HepG2 (cell line): Measurements from ENCODE around the gene PITHD1. TPM values are rescaled to one million over a fixed set of nuclear protein-coding genes. Genes with fewer than 3 reads are reported as not detected.

Experiments
- ATM ChIP-seq: fragments of 450-650 bp; IDR thresholded peaks from 2 replicates; pipeline ENCODE4 v1.7.1; 2017; ENCODE audit warnings: mild to moderate bottlenecking, borderline replicate concordance
- ERF ChIP-seq: IDR thresholded peaks from 2 replicates; pipeline ENCODE4 v1.6.1; 2018; ENCODE audit warnings: missing biosample characterization, missing genetic modification reagents
- FOXA3 ChIP-seq: IDR thresholded peaks from 2 replicates; pipeline ENCODE4 v1.6.1; 2016; ENCODE audit warnings: missing genetic modification reagents, missing compliant biosample characterization
- GATAD2A ChIP-seq: IDR thresholded peaks from 2 replicates; pipeline ENCODE4 v1.6.1; 2016
- HIVEP1 ChIP-seq: sonication (generic); formaldehyde crosslinking; IDR thresholded peaks from 2 replicates; pipeline ENCODE4 v1.4.0; 2020; ENCODE audit warnings: mild to moderate bottlenecking, missing genetic modification reagents
- HNF1A ChIP-seq, 2 experiments: sonication (generic) in 1 of 2; formaldehyde crosslinking in 1 of 2; IDR thresholded peaks; 2 replicates each; pipeline versions ENCODE4 v1.4.0 to v1.6.1; 2016 to 2020; ENCODE audit warnings: borderline replicate concordance in 1 of 2, low read depth in 1 of 2, mild to moderate bottlenecking in 1 of 2, missing genetic modification reagents in 1 of 2
- MLLT10 ChIP-seq: sonication (generic); formaldehyde crosslinking; IDR thresholded peaks from 2 replicates; pipeline ENCODE4 v1.4.0; 2020; ENCODE audit warnings: missing genetic modification reagents
- NFYB ChIP-seq: sonication (generic); formaldehyde crosslinking; IDR thresholded peaks from 2 replicates; pipeline ENCODE4 v1.4.0; 2020; ENCODE audit warnings: missing genetic modification reagents
- NPAS2 ChIP-seq: sonication (generic); formaldehyde crosslinking; IDR thresholded peaks from 2 replicates; pipeline ENCODE4 v1.8.0; 2022; ENCODE audit warnings: mild to moderate bottlenecking, missing genetic modification reagents, borderline replicate concordance
- RFXAP ChIP-seq: sonication (generic); formaldehyde crosslinking; IDR thresholded peaks from 2 replicates; pipeline ENCODE4 v1.4.0; 2020; ENCODE audit warnings: missing genetic modification reagents, borderline replicate concordance
- RXRB ChIP-seq: IDR thresholded peaks from 2 replicates; pipeline ENCODE4 v1.6.1; 2016; ENCODE audit warnings: borderline replicate concordance, missing genetic modification reagents, missing compliant biosample characterization
- SMAD9 ChIP-seq: sonication (generic); formaldehyde crosslinking; IDR thresholded peaks from 2 replicates; pipeline ENCODE4 v1.5.1; 2020; ENCODE audit warnings: mild to moderate bottlenecking, missing genetic modification reagents
- TSC22D2 ChIP-seq: sonication (generic); formaldehyde crosslinking; IDR thresholded peaks from 2 replicates; pipeline ENCODE4 v1.5.1; 2020; ENCODE audit warnings: missing genetic modification reagents, mild to moderate bottlenecking, borderline replicate concordance
- ZBTB20 ChIP-seq: sonication (generic); formaldehyde crosslinking; IDR thresholded peaks from 2 replicates; pipeline ENCODE4 v1.8.1; 2023; ENCODE audit warnings: missing genetic modification reagents, low read depth, mild to moderate bottlenecking, borderline replicate concordance
- ZBTB39 ChIP-seq: sonication (generic); formaldehyde crosslinking; IDR thresholded peaks from 2 replicates; pipeline ENCODE4 v1.5.0; 2020; ENCODE audit warnings: missing genetic modification reagents
- ZC3H13 ChIP-seq: sonication (generic); formaldehyde crosslinking; IDR thresholded peaks from 2 replicates; pipeline ENCODE4 v1.8.1; 2023; ENCODE audit warnings: mild to moderate bottlenecking, missing genetic modification reagents, moderate library complexity
- ZNF331 ChIP-seq: sonication (generic); formaldehyde crosslinking; IDR thresholded peaks from 2 replicates; pipeline ENCODE4 v1.4.0; 2020; ENCODE audit warnings: missing genetic modification reagents
- ZNF44 ChIP-seq: sonication (generic); formaldehyde crosslinking; IDR thresholded peaks from 2 replicates; pipeline ENCODE4 v1.5.1; 2020; ENCODE audit warnings: mild to moderate bottlenecking, missing genetic modification reagents
- ZNF543 ChIP-seq: sonication (generic); formaldehyde crosslinking; IDR thresholded peaks from 2 replicates; pipeline ENCODE4 v1.4.0; 2020; ENCODE audit warnings: mild to moderate bottlenecking, missing genetic modification reagents
- ZNF564 ChIP-seq: sonication (generic); formaldehyde crosslinking; IDR thresholded peaks from 2 replicates; pipeline ENCODE4 v1.8.1; 2023; ENCODE audit warnings: mild to moderate bottlenecking, missing genetic modification reagents
- ZNF746 ChIP-seq: sonication (generic); formaldehyde crosslinking; IDR thresholded peaks from 2 replicates; pipeline ENCODE4 v1.8.0; 2022; ENCODE audit warnings: mild to moderate bottlenecking, missing genetic modification reagents
- polyA plus RNA-seq, 8 experiments: library from polyadenylated mRNA; depleted of rRNA in 3 of 8; stranded (reverse) in 7 of 8; unstranded in 1 of 8; fragments of >200 nt; fragmentation: Illumina TruSeq in 4 of 8; extraction: Trizol in 4 of 8; gene quantifications; 2 replicates each; pipeline versions ENCODE4 v1.2.1 to v1.2.3, GENCODE V29; 2011 to 2016; ENCODE audit warnings: low read depth in 4 of 8, missing spikeins in 1 of 8, mixed read lengths in 1 of 8; ENCODE audit not compliant: insufficient read depth in 1 of 8
- total RNA-seq, 5 experiments: library from RNA; depleted of rRNA; stranded (reverse); fragments of >200 nt; fragmentation: Illumina TruSeq; extraction: Trizol; gene quantifications; 2 replicates each; pipeline ENCODE4 v1.2.3, GENCODE V29; 2016; ENCODE audit warnings: low read depth in 1 of 5
- TF ChIP-seq, protein P1 (sequence below): sonication (generic); formaldehyde crosslinking; IDR thresholded peaks from 2 replicates; pipeline ENCODE4 v1.5.0; 2020; ENCODE audit warnings: missing genetic modification reagents

PITHD1 gene
- total and polyA plus RNA-seq, 2 of the 13 experiments (the other 11 are each of a cell fraction or from before 2014, with no cell fraction given), result 28.0 to 37.3 TPM

- TF ChIP-seq RXRB (CRISPR knock-in tag), result no peak; the same call in 1 of the 2 replicates
- no peak for TF ChIP-seq ZNF543
- no peak for TF ChIP-seq HIVEP1
- peak; percentile 74; the same call in 1 of the 2 replicates for TF ChIP-seq ZBTB20 (CRISPR knock-in tag)
- no peak for TF ChIP-seq ZNF564 (CRISPR knock-in tag)
- no peak for TF ChIP-seq TSC22D2
- TF ChIP-seq NFYB (CRISPR knock-in tag), result no peak
- no peak for TF ChIP-seq MLLT10 (CRISPR knock-in tag)
- TF ChIP-seq, protein P1, sequence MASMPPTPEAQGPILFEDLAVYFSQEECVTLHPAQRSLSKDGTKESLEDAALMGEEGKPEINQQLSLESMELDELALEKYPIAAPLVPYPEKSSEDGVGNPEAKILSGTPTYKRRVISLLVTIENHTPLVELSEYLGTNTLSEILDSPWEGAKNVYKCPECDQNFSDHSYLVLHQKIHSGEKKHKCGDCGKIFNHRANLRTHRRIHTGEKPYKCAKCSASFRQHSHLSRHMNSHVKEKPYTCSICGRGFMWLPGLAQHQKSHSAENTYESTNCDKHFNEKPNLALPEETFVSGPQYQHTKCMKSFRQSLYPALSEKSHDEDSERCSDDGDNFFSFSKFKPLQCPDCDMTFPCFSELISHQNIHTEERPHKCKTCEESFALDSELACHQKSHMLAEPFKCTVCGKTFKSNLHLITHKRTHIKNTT (CRISPR knock-in tag), result no peak
- no peak for TF ChIP-seq ZBTB39 (CRISPR knock-in tag)
- no peak for TF ChIP-seq ATM
- TF ChIP-seq SMAD9 (CRISPR knock-in tag), result no peak
- 0 out of 2 replicates have a peak, but pooled peaks have one; percentile 6 for TF ChIP-seq ERF
- TF ChIP-seq FOXA3, result 0 out of 2 replicates have a peak, but pooled peaks have one; percentile 10
- peak; percentile 83; the same call in 1 of the 2 replicates for TF ChIP-seq GATAD2A (CRISPR knock-in tag)
- no peak for TF ChIP-seq ZC3H13 (CRISPR knock-in tag)
- peak; percentile 88 for TF ChIP-seq HNF1A (IDR thresholded peaks at IDR 0.05; ENCODE audit: low read depth)
- TF ChIP-seq HNF1A (CRISPR knock-in tag; IDR thresholded peaks at IDR 0.05; ENCODE audit: borderline replicate concordance), result peak; percentile 54; the same call in 1 of the 2 replicates
- TF ChIP-seq ZNF746 (CRISPR knock-in tag), result no peak
- TF ChIP-seq ZNF44 (CRISPR knock-in tag), result no peak
- TF ChIP-seq ZNF331 (CRISPR knock-in tag), result no peak
- TF ChIP-seq NPAS2, result no peak
- no peak for TF ChIP-seq RFXAP
These were observed 3.9 kb upstream of the PITHD1 start (continued) for GRCh38 chr1:23774174-23774880.
